GM19240 (cell line): ENCODE results near the gene BBC3.
"Not testable (repeated sequence)": the region's sequence is repeated elsewhere in the genome, so short reads cannot be mapped to it uniquely, and the experiment has no call there.

Source experiments
- DNase-seq: peaks from one replicate; pipeline ENCODE4 v3.0.0; 2011; ENCODE audit warnings: low spot score; ENCODE audit not compliant: insufficient read length

BBC3 gene, protein sequence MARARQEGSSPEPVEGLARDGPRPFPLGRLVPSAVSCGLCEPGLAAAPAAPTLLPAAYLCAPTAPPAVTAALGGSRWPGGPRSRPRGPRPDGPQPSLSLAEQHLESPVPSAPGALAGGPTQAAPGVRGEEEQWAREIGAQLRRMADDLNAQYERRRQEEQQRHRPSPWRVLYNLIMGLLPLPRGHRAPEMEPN

DNA sequence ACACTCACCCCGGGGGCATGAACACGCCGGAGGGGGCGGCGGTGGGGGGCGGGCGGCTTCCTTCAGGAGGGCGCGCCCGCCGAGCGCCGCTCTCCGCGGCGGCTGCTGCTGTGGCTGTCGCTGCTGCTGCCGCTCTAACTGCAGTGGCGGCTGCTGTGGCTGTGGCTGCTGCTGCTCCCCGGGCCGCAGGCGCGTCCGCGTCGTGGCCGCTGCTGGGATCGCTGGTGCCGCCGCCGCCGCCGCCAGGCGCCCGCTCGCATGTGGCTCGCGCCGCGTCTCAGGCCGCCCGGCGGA lies at the start of gene BBC3:
TSS of gene BBC3 (minus strand) at position 279 of the 294 bp plus-strand sequence. CDS start 2,768 bp downstream, outside the sequence.
- DNase-seq, result no peak

DNA sequence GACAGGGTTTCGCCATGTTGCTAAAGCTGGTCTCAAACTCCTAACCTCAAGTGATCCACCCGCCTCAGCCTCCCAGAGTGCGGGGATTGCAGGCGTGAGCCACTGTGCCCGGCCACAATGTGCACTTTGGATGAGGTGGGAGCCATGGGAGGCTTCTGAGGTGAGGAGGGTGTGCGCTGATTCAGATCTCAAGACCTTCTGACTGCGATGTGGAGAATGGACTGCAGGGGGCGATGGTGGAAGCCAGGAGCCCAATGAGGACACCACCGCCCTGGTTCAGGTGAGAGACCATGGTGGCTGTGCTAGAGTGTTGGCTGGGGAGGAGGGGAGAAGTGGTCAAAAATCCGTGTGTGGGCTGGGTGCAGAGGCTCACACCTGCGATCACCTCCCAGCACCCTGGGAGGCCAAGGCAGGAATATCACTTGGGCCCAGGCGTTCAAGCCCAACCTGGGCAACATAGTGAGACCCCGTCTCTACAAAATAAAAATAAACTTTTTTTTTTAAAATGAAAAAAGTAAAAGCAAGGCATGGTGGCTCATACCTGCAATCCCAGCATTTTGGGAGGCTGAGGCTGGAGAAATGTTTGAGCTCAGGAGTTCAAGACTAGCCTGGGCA lies 49.3 kb upstream of the BBC3 start:
- DNase-seq, result no peak

DNA sequence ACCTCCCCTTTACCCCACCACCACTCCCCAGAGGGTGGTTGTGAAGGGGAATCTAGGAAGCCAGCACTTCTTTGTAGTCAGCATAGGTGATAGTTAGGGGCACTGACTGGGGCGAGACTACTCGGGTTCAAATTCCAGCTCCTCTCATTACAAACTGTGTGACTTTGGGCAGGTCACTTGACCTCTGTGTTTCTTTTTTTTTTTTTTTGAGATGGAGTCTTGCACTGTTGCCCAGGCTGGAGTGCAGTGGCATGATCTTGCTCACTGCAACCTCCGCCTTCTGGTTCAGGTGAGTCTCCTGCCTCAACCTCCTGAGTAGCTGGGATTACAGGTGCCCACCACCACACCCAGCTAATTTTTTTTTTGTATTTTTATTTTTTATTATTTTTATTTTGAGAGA lies 45.5 kb upstream of the BBC3 start:
- DNase-seq, result not testable (repeated sequence)

DNA sequence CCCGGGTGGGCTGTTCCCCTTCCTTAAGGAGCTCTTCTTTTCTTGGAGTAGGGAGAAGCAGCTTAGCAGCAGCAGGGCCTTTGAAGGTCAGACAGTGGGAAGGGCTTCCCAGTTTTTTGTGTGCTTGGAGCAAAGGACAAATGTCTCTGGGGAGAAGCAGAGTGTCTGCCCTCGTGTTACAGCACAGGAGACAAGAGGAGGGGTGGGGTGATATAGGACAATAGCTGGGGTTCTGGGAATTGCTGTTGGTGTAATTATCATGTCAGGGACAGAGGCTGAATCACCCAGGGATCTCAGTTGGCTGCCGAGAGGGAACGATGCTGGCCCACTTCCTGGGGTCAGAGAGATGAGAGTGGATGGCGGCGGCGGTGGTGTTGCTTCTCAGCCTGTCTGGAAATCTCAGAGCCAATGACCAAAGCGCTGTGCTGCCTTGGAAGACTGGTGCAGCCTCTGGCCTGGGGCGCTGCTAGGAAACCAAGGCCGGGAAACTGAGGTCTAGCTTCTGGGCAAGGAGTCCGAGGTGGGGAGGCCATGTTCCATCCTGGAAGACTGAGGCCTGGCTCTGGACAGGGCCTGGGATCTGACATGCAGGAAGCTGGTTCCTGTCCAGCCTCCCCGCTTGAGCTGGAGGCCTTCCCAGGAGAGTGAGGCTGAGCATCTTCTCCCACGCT lies 44.9 kb upstream of the BBC3 start:
- DNase-seq, result no peak

DNA sequence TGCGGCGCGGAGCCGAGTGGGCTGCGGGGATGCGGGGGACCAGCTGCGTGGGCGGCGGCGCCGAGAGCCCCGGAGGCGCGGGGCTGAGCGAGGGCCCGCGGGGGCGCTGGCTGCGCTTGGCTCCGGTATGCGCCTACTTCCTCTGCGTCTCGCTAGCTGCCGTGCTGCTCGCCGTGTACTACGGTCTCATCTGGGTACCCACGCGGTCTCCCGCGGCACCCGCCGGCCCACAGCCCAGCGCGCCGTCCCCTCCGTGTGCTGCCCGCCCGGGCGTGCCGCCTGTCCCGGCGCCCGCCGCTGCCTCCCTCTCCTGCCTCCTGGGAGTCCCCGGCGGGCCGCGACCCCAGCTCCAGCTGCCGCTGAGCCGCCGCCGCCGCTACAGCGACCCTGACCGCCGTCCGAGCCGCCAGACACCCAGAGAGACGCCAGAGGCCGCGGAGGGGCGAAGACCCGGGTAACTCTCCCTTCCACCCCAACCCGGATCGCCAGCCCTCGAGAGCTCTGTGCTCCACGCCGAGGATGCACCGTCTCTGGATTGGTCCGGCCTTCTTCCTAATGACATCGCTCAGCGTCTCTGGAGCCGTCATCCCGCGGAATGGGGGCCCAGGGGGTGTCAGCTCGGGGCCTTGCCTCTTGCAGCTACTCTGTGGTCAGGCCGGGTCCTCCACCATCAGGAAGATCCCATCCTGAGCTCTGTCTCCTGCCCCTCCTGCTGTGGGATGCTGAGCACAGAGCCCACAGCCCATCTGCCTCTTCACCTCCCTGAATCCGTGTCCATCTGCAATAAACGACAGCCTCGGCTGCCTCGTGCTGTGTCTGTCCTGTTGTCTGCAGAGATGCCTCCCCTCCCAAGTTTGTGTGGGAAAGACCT lies 44.1 kb upstream of the BBC3 start:
- no peak for DNase-seq

DNA sequence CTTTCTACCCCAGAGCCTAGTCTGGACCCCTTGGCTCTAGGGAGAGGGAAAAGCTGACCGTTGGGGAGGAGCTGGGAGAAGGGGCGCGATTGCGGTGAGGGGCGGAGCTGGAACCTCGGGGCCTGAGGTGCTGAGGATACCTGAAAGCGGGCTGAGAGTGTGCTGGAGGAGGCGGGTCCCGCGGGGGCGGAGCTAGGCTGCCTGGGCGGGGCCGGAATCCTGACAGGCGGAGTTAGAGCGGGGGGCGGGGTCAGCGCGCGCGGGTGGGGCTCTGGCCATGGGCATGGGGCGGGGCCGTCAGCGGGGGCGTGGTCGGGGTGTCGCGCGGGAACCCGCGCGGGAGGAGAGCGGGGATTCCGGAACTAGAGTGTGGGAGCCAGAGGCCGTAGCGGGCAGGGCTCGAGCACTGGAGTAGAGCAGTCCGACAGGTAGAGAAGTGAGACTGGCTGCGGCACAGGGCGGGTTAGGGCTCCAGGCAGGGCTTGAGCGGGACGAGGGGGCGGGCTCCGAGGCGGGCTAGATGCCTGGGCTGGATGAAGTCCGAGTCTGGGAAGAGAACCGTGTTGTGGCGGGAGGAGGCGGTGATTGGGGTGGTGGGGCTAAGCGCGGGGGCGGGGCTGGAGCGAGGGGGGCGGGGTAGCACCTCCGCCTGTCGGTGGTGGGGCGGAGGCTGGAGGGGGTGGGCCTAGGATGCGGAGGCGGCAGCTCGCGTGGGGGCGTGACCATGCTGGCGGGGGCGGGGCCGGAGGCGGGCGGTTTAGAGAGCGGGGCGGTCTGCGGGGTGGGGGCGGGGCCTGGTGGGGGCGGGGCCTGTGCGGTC lies 43.3 kb upstream of the BBC3 start, which contains the start of gene INAFM1:
TSS of gene INAFM1 (plus strand) at position 815 of the 820 bp plus-strand sequence. CDS start 35 bp downstream, outside the sequence.
- DNase-seq, result peak; percentile 96

DNA sequence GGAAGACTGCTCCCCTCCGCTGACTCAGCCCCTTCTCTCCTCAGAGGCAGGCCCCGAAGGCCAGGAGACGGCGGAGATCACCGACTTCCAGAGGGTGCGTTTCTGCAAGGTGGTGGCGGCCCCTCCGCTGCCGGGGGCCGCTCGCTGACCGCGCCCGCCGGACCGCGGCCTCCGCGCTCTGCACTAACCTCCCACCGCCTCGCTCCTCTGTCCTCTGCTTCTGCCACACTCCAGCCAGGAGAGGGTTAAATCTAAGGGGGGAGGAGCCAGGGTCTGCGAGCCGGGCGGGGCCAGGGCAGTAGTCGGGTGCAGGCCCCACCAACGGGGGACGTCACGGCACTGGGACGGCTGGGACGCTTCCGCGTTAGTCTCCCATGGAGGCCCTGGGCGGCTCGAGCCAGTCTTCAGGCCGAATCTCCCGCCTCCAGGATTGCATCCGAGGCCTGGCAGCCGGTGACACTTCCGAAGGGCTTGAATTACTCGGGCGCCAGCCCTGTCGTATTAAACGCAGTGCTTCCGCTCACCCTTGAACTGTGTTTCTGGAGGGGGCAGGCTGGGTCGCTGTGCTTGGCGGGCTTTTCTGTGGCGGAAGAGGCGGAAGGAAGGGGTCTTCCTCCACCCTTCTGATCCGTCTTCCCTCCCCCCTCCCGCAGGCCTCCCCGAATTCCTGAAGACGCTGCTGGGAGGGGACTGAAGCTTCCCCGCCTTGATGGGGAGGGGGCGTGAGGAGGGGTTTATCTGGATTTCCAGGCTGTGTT lies 42.5 kb upstream of the BBC3 start:
- DNase-seq, result peak; percentile 97

DNA sequence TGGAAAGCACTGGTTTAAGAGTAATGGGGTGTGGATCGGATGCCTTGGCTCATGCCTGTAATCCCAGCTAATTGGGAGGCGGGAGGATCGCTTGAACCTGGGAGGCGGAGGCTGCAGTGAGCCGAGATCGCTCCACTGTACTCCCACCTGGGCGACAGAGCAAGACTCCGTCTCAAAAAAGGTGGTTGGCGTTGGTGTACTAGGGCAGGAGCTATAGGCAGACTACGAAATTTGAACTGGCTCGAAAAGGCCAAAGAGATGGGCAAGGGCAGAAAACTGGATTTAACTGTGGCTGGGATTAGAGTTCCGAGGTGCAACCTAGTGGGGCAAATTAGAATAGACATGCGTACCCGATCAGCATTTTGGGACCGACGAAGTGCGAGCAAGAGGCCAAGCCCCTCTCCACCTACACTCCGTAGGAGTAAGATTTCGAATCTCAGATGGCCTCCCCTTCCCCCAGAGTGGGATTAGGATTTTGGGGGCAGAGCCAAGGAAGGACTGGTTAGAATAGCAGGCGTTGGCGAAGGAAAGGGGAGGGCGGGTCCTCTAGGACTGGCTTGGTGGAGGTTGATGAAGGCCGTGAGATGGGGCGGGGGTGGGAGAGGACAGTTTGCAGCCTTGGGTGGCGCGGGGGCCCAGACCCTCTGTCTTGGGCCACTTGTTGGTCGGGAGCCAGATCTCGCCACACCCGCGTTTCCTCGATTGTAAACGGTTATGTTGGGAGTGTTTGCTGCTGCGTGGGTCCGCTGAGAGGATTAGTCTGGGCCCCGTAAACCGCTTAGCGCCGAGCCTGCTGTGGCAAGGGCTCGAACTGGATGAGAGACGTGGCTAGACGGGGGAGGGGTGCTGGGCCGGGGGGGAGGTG lies 41.7 kb upstream of the BBC3 start:
- peak; percentile 35 for DNase-seq

DNA sequence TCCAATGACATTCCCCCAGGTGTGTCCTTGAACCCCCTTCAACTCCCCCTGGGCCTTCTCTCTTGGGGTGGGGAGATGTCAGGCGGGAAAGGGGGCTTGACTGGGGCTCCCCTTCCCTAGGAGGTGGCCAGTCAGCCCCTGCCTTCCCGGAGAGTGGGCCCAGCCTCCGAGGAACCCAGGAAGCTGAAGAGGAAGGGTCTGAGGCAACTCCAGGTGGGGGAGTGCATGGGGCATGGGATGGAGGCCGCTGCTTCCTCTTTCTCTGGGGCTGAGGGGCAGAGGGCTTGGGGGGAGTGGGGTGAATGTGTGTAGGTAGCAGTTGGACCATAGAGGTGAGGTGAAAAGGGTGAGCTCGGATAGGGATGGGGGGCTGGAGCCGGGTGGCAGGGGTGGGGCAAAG lies 41.0 kb upstream of the BBC3 start:
- DNase-seq, result no peak

DNA sequence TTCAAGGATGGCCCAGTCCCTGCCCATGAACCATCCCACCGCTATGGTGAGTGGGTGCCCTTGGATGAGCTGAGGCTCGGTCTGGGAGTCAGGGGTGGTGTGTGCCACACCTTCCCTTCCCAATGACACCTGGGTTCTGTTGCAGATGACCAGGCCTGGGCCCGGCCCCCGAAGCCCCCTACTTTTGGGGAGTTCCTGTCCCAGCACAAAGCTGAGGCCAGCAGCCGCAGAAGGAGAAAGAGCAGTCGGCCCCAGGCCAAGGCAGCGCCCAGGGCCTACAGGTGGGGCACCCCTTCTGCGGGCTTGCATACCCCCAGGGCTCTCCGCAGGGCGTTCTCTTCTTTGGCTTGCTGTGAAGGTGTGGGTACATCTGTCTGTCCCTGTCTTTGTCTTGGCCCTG lies 39.4 kb upstream of the BBC3 start:
- no peak for DNase-seq

DNA sequence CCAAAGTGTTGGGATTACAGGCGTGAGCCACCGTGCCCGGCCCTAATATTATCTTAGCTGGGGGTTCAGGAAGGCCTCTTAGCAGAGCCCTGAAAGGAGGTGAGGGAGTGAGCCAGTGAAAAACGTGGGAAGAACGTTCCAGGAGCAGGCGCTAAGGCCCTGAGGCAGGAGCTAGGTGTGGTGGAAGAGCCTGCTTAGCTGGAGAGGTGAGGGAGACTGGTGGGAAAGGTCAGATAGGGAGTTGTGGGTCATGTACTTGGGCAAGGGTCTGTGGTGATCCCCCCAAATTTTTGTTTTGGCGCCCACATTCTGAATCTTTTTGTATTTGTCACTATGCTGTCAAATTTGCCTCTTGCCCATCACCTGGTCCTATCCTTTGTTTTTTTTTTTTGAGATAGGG lies 38.6 kb upstream of the BBC3 start:
- no peak for DNase-seq

DNA sequence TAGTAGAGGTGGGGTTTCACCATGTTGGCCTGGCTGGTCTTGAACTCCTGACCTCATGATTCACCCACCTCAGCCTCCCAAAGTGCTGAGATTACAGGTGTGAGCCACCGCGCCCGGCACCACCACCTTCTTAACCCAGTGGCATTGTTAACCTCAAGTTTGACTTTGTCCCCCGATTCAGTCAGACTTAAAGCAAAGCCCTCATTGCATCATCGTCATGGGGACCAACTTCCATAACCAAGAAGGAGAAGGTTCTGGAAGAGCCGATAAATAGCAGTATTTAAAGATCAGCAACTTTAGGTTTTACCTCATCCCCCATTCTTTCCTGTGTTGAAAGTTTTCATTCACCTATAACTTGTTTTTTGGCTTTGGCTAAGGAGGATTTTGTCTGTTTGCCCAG lies 37.0 kb upstream of the BBC3 start:
- DNase-seq, result no peak

DNA sequence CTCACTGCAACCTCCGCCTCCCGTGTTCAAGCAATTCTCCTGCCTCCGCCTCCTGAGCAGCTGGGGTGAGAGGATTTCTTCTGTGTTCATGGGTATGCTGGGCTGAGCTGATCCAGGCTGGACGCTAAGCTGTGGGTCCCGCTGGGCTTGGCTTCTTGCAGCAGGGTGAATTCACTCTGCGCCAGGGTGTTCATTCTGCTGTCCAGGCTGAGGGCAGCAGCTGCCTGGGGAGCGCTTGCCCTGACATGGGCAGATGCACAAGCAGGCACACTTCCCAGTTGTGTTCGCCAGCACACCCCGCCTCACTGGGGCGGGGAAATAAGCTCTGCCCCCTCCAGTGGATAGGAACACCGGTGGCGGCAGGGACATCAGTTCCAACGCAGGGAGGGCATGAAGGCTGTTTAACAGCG lies 36.4 kb upstream of the BBC3 start:
- DNase-seq, result no peak

DNA sequence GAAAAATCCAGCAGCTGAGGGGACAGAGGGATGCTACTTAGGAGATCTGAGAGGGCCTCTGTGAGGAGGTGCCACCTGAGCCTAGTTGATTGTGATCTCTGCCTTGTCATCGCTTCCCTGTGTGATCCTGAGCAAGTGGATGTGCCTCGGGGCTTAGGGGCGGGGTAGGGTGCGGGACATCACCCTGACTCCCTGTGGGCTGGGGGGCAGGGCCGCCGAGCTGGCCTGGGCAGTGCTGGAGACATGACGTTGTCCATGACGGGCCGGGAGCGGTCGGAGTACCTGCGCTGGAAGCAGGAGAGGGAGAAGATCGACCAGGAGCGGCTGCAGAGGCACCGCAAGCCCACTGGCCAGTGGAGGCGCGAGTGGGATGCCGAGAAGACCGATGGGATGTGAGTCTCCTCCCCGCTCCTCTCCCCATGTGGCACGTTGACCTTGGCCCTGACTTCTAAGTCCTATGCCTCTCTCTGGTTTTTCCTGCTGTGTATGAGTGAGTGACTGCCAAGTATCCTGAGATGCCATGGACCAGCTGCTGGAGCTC lies 35.5 kb upstream of the BBC3 start:
- no peak for DNase-seq

DNA sequence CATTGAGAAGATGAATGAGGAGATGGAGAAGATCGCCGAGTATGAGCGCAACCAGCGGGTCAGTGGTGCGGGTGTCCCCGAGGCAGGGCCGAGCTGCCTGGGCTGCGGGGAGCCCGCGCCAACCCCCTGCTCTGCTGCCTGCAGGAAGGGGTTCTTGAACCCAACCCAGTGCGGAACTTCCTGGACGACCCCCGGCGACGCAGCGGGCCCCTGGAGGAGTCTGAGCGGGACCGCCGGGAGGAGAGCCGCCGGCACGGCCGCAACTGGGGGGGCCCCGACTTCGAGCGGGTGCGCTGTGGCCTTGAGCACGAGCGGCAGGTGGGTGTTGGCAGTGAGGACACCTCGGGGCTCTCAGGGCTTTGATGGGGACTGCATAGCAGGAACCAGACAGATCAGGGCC lies 33.6 kb upstream of the BBC3 start:
- no peak for DNase-seq

DNA sequence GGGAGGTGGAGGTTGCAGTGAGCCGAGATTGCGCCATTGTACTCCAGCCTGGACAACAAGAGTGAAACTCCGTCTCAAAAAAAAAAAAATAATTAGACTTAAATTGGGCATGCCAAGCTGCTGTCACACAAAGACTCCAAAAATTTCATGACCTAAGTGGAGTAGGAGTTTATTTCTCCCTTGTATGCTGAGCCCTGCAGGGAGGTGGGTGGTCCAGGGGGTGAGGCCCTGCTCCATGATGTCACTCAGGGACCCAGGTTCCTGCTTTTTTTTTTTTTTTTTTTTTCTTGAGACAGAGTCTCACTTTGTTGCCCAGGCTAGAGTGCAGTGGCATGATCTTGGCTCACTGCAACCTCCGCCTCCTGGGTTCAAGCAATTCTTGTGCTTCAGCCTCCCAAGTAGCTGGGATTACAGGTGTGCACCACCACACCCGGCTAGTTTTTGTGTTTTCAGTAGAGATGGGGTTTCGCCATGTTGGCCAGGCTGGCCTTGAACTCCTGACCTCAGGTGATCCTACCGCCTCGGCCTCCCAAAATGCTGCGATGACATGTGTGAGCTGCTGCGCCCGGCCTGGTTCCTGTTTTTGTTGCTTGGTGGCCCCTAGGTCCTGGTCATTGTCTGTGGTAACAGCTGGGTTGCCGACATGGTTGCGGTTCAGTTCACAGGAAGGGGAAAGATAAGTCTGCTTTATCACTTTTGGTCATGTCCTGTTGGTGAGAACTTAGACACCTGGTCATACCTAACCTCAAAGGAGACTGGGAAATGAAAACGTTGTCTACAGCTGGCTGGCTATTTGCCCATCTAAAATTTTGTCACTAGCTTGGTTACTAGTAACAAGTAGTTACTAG lies 31.2 kb upstream of the BBC3 start:
- peak; percentile 60 for DNase-seq

DNA sequence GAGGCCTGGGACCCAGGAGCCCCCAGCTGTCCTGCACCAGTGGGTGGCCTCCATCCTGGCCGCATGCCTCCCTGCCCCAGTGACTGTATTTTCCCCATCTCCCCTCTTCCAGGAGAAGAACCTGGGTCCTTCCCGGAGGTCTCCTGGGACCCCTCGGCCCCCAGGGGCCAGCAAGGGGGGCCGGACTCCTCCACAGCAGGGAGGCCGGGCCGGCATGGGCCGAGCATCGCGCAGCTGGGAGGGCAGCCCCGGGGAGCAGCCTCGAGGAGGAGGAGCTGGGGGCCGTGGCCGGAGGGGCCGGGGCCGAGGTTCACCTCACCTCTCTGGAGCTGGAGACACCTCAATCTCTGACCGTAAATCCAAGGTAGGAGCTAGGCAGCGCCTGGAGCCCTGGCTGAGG lies 29.5 kb upstream of the BBC3 start:
- no peak for DNase-seq

DNA sequence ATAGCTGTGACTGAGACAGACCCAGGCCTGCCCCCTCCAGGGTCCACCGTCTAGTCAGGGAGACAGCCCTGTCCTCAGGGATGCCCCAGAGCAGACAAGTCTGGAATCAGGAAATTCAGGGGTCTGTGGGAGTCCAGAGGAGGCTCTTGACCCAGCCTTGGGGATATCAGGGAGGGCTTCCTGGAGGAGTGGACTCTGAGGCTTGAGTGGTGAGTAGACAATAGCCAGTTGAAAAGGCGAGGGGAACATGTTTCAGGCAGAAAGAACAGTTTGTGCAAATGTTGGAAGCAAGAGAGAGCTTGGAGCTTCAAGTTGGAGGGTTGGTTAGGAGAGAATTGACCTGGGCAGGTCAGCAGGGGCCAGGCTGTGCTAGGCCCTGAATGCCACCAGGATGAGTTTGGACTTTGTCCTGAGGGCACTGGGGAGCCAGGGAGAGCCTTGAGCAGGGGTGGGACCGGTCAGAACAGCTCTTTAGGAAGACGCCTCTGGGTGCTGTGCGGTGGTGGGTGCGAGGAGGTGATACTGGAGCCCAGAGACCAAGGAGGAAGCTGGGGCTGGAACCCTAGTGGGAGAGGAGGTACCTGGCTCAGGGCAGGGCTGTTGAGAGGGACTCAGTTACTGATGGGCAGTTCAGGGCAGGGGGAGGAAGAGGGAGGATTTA lies 28.0 kb upstream of the BBC3 start:
- no peak for DNase-seq
